GM19328 (cell line): ENCODE data around the gene ROCK2.

ENCODE experiments used
- ATAC-seq: cut with Tn5 transposase; IDR thresholded peaks from one replicate; pipeline ENCODE4 v1.9.1; 2021; ENCODE audit warnings: mild to moderate bottlenecking, moderate library complexity; ENCODE audit not compliant: unreplicated experiment

Gene ROCK2

DNA sequence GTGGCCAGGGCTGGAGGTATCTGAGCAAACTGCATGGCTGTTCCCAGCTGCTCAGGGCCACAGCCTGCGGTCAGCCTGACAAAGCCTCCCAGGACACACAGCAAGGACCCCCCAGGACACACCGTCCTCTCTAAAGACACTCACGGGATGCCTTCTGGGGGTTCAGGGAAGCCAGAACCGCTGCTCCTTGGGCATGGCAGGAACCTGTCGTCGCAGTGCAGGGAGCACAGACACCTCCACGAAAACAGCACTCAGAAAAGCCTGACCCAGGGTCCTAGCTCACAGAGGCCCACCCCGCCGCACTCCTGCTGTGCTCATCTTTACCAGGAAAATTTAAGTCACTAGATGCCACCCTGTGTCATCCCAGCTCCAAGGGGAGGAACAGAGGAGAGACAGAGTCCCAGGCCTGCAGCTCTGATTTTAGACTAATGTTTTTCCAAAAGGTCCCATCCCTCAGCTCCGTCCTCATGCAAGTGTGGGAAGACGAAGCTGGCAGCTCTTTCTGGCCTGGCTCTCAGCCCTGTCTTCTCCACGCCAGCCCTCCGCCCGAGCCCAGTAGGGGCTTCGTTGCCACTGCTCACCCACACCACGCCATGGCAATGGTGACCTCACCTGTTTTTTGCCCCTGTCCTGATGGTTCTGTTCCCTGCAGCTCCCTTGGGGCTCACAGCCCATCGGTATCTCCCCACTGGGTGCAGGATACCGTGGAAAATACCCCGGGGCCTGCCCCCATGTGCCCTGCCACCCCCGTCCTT lies 213.1 kb downstream of the ROCK2 start:
- no peak for ATAC-seq
